Endothelial cell of umbilical vein (primary cell): ENCODE data around the gene C15orf39. TPM values are rescaled to one million over a fixed set of nuclear protein-coding genes. Genes with fewer than 3 reads are reported as not detected.

ENCODE experiments used
- BruUV-seq: library from RNA; stranded (reverse); fragments of 400-500 nt; replicated peaks from 2 replicates; lab custom pipeline; 2021; lab: Mats Ljungman, UMichigan
- CTCF ChIA-PET: fragments of 300-600, 350-600 bp; sonication (Branson Sonifier 250); formaldehyde crosslinking; loops from one replicate; lab custom pipeline; 2021; ENCODE audit warnings: antibody characterized with exemption, inconsistent platforms; lab: Charles Lee
- POLR2A ChIA-PET: fragments of 300-600, 350-600 bp; sonication (Branson Sonifier 250); formaldehyde crosslinking; loops from one replicate; lab custom pipeline; 2021; ENCODE audit warnings: antibody characterized with exemption, inconsistent platforms; lab: Charles Lee
- DNase-seq: peaks from one replicate; pipeline ENCODE4 v3.0.0-alpha.2; 2011; ENCODE audit warnings: low read depth, low spot score
- FAIRE-seq: peaks from 2 replicates; lab custom pipeline; 2011; peaks lifted over from hg19 to GRCh38; lab: Jason Lieb, UNC
- H2AFZ ChIP-seq: 2 replicates; pipeline ENCODE4 v1.6.0; 2012; ENCODE audit warnings: low read depth, low read length, control low read depth, inconsistent platforms
- H3K27ac ChIP-seq: 2 replicates; pipeline ENCODE4 v1.5.1; 2011; ENCODE audit warnings: low read depth, mild to moderate bottlenecking, control low read depth, low read length, moderate library complexity; ENCODE audit not compliant: insufficient read depth
- H3K27me3 ChIP-seq, 2 experiments: 2 replicates each; pipeline versions ENCODE4 v1.6.0 to v1.6.1; 2011; ENCODE audit warnings: low read length in 2 of 2, mixed read lengths in 1 of 2; ENCODE audit not compliant: control insufficient read depth in 2 of 2, insufficient read depth in 2 of 2
- H3K36me3 ChIP-seq, 2 experiments: 2 replicates in 1 of 2; 3 replicates in 1 of 2; pipeline ENCODE4 v1.5.1; 2011; ENCODE audit warnings: low read length in 2 of 2, mild to moderate bottlenecking in 1 of 2, moderate library complexity in 1 of 2; ENCODE audit not compliant: control insufficient read depth in 2 of 2, insufficient read depth in 2 of 2; ENCODE audit errors: extremely low read depth in 1 of 2
- H3K4me1 ChIP-seq: 3 replicates; pipeline ENCODE4 v1.5.1; 2011; ENCODE audit warnings: mild to moderate bottlenecking, low read length; ENCODE audit not compliant: control insufficient read depth, insufficient read depth; ENCODE audit errors: extremely low read depth
- H3K4me2 ChIP-seq: 2 replicates; pipeline ENCODE4 v1.6.1; 2011; ENCODE audit warnings: low read length, control low read depth, mixed read lengths; ENCODE audit not compliant: insufficient read depth
- H3K4me3 ChIP-seq, 3 experiments: fragments of 200-600 bp in 1 of 3; sonication (generic), shearing (Covaris generic) in 1 of 3; replicated peaks in 1 of 3; 2 replicates each; pipeline ENCODE4 v1.5.1; 2011 to 2016; ENCODE audit warnings: control low read depth in 3 of 3, low read length in 3 of 3, mild to moderate bottlenecking in 2 of 3, inconsistent platforms in 1 of 3, low read depth in 1 of 3, moderate library complexity in 1 of 3; ENCODE audit not compliant: insufficient read depth in 1 of 3
- H3K79me2 ChIP-seq: 2 replicates; pipeline ENCODE4 v1.6.0; 2012; ENCODE audit warnings: low read length, inconsistent platforms; ENCODE audit not compliant: control insufficient read depth, insufficient read depth
- H3K9ac ChIP-seq: replicated peaks from 2 replicates; pipeline ENCODE3; 2011; ENCODE audit warnings: low read length, control low read depth; ENCODE audit not compliant: insufficient read depth; ENCODE audit errors: extremely low read depth
- H3K9me1 ChIP-seq: replicated peaks from 3 replicates; pipeline ENCODE4 v1.6.0; 2011; ENCODE audit warnings: mild to moderate bottlenecking, low read length; ENCODE audit not compliant: control insufficient read depth, insufficient read depth; ENCODE audit errors: extremely low read depth
- H3K9me3 ChIP-seq: replicated peaks from 2 replicates; pipeline ENCODE4 v1.5.1; 2012; ENCODE audit warnings: low read length, inconsistent platforms; ENCODE audit not compliant: control insufficient read depth, insufficient read depth
- H4K20me1 ChIP-seq: replicated peaks from 2 replicates; pipeline ENCODE3; 2011; ENCODE audit warnings: mild to moderate bottlenecking, low read length; ENCODE audit not compliant: control insufficient read depth, insufficient read depth; ENCODE audit errors: extremely low read depth
- CTCF ChIP-seq, 2 donors: IDR thresholded peaks; 1 replicate in 1 of 2; 2 replicates in 1 of 2; pipeline ENCODE4 v1.5.1; 2011; ENCODE audit warnings: low read length in 2 of 2, mild to moderate bottlenecking in 2 of 2, moderate library complexity in 2 of 2, control low read depth in 1 of 2, inconsistent platforms in 1 of 2, low read depth in 1 of 2; ENCODE audit not compliant: insufficient read depth in 1 of 2; ENCODE audit errors: extremely low read depth in 1 of 2
- EZH2 ChIP-seq: IDR thresholded peaks from 2 replicates; pipeline ENCODE4 v1.6.1; 2012; ENCODE audit warnings: borderline replicate concordance, low read depth, mild to moderate bottlenecking, moderate library complexity, low read length, inconsistent platforms; ENCODE audit not compliant: severe bottlenecking
- FOS ChIP-seq: IDR thresholded peaks from 2 replicates; pipeline ENCODE4 v1.6.1; 2011; ENCODE audit warnings: mild to moderate bottlenecking, low read length, moderate library complexity, borderline replicate concordance; ENCODE audit not compliant: insufficient read depth
- GATA2 ChIP-seq: IDR thresholded peaks from 2 replicates; pipeline ENCODE4 v1.7.0; 2011; ENCODE audit warnings: low read depth, mild to moderate bottlenecking, moderate library complexity, mixed read lengths, low read length; ENCODE audit not compliant: insufficient read length, insufficient read depth
- JUN ChIP-seq: IDR thresholded peaks from 2 replicates; pipeline ENCODE4 v1.6.1; 2011; ENCODE audit warnings: borderline replicate concordance, low read depth; ENCODE audit not compliant: insufficient read length, insufficient read depth
- MAX ChIP-seq: IDR thresholded peaks from 2 replicates; pipeline ENCODE4 v1.6.1; 2011; ENCODE audit not compliant: insufficient read depth, insufficient read length
- MYC ChIP-seq: IDR thresholded peaks from one replicate; pipeline ENCODE4 v1.6.1; 2011; ENCODE audit warnings: mild to moderate bottlenecking, low read depth, low read length
- POLR2A ChIP-seq: IDR thresholded peaks from 2 replicates; pipeline ENCODE4 v1.6.1; 2012; ENCODE audit warnings: low read depth, mild to moderate bottlenecking, control low read depth, low read length
- POLR2AphosphoS5 ChIP-seq: IDR thresholded peaks from 2 replicates; pipeline ENCODE4 v1.6.1; 2012; ENCODE audit warnings: low read depth, mild to moderate bottlenecking, control low read depth, low read length, moderate library complexity; ENCODE audit not compliant: insufficient read depth
- dilution Hi-C: fragments of 300-500 bp; cut with MboI; formaldehyde crosslinking; loops from one replicate; pipeline ENCODE4 v1.15.0; 2019; ENCODE audit warnings: low sequenced_read_pairs; ENCODE audit not compliant: extremely low pct_ligation_motif_present
- intact Hi-C: fragments of 100-400 bp; cut with micrococcal nuclease; formaldehyde crosslinking; loops from one replicate; pipeline ENCODE4 v1.10.0; 2022
- polyA plus RNA-seq, 4 experiments: library from polyadenylated mRNA; depleted of rRNA in 3 of 4; stranded (reverse) in 3 of 4; unstranded in 1 of 4; fragments of >200 nt; gene quantifications; 2 replicates each; pipeline versions ENCODE4 v1.2.1 to v1.2.3, GENCODE V29; 2011 to 2012; ENCODE audit warnings: missing spikeins in 1 of 4
- total RNA-seq: library from RNA; stranded (reverse); gene quantifications from 2 replicates; pipeline ENCODE4 v1.2.3, GENCODE V29; 2021

The C15orf39 gene
- total and polyA plus RNA-seq, 2 donors (not counting 3 experiments of a cell fraction or from before 2014, with no cell fraction given): 14.8 to 36.1 TPM

- POLR2A ChIA-PET: no interaction called here
- no peaks in the 10 kb centered on the region for H3K9me3 ChIP-seq
- no peak for FAIRE-seq
- CTCF ChIA-PET: no interaction called here
- H3K4me1 ChIP-seq: no peaks in the 10 kb centered on the region
- no peaks in the 10 kb centered on the region for H3K9me1 ChIP-seq
- intact Hi-C loops: no loop called here
- TF ChIP-seq MAX (no peak), CTCF (IDR thresholded peaks at IDR 0.05; ENCODE audit: extremely low read depth in 1 of 2, insufficient read depth in 1 of 2, low read depth in 1 of 2, low read length in 2 of 2) (no peak), EZH2 (no peak), POLR2A (no peak), MYC (no peak), JUN (no peak), FOS (no peak), GATA2 (no peak), POLR2AphosphoS5 (no peak)
- no peak overlapping the region for H3K4me3 ChIP-seq
- H2AFZ ChIP-seq: no peak overlapping the region
- no peak overlapping the region for H3K4me2 ChIP-seq
- H3K9ac ChIP-seq: no peak overlapping the region
- no TSS peak for BruUV-seq
- no peaks in the 10 kb centered on the region for H3K36me3 ChIP-seq
- H3K79me2 ChIP-seq: no peaks in the 10 kb centered on the region
- no peaks in the 10 kb centered on the region for H4K20me1 ChIP-seq
- H3K27me3 ChIP-seq: peaks cover 3 to 4% of the 10 kb centered on the region in 2 experiments
- dilution Hi-C loops: no loop called here
- no peak for DNase-seq
- no peak overlapping the region for H3K27ac ChIP-seq
Observed at GRCh38 chr15:75234191-75234810, 32.6 kb downstream of the C15orf39 start.
